HG03039 (cell line): ENCODE results near the gene EGFR.
"Not testable (repeated sequence)": the region's sequence is repeated elsewhere in the genome, so short reads cannot be mapped to it uniquely, and the experiment has no call there.

Experiments used
- ATAC-seq: cut with Tn5 transposase; IDR thresholded peaks from one replicate; pipeline ENCODE4 v1.9.1; 2021; ENCODE audit warnings: mild to moderate bottlenecking, moderate library complexity; ENCODE audit not compliant: unreplicated experiment

Gene EGFR

GRCh38 chr7:55034776-55035175 lies 16.0 kb downstream of the EGFR start:
- ATAC-seq = no peak

- not testable (repeated sequence) for ATAC-seq
Observed at GRCh38 chr7:55035410-55035809, 16.6 kb downstream of the EGFR start.

- no peak for ATAC-seq
Observed at GRCh38 chr7:55036950-55037736, 18.3 kb downstream of the EGFR start.

- ATAC-seq = no peak
Observed at GRCh38 chr7:55043691-55044370, 25.0 kb downstream of the EGFR start.

- no peak for ATAC-seq
Observed at GRCh38 chr7:55044371-55044717, 25.5 kb downstream of the EGFR start.

GRCh38 chr7:55044791-55045190 lies 26.0 kb downstream of the EGFR start:
- no peak for ATAC-seq

- ATAC-seq = no peak
Observed at GRCh38 chr7:55046582-55047342, 27.9 kb downstream of the EGFR start.

GRCh38 chr7:55048221-55048859 lies 29.5 kb downstream of the EGFR start:
- ATAC-seq = no peak

GRCh38 chr7:55050281-55050680 lies 31.5 kb downstream of the EGFR start:
- ATAC-seq = no peak

- ATAC-seq = no peak
Observed at GRCh38 chr7:55052081-55052480, 33.3 kb downstream of the EGFR start.

GRCh38 chr7:55052741-55053427 lies 34.1 kb downstream of the EGFR start:
- no peak for ATAC-seq

GRCh38 chr7:55053651-55054571 lies 35.1 kb downstream of the EGFR start:
- ATAC-seq = no peak

- no peak for ATAC-seq
Observed at GRCh38 chr7:55054758-55055157, 35.9 kb downstream of the EGFR start.

- no peak for ATAC-seq
Observed at GRCh38 chr7:55055479-55055878, 36.7 kb downstream of the EGFR start.

GRCh38 chr7:55056068-55056467 lies 37.3 kb downstream of the EGFR start:
- no peak for ATAC-seq

- ATAC-seq = no peak
Observed at GRCh38 chr7:55056577-55057480, 38.0 kb downstream of the EGFR start.

- no peak for ATAC-seq
Observed at GRCh38 chr7:55058314-55058713, 39.5 kb downstream of the EGFR start.

- ATAC-seq = no peak
Observed at GRCh38 chr7:55059021-55059420, 40.2 kb downstream of the EGFR start.

- no peak for ATAC-seq
Observed at GRCh38 chr7:55060085-55060484, 41.3 kb downstream of the EGFR start.
